ENCODE measurements around the gene CTNNA2.

DNA sequence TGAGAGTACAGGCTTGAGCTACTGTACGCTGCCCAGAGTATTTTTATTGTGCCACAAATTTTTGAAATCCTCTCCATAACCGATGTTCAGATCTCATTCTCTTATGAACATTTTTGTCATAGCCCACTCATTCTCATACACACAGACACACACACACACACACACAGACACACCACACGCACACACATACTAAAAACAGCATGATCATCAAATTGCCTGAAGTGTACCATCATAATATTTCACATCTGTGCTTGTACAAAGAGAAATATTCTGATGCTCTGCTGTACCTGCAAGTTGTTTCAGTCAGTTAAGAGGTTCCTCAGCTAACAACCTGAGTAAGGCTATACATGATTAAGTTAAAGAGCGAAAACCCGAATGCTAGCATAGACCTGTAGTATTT lies 696.6 kb downstream of the CTNNA2 start:
- TF ChIP-seq CTCF (conservative IDR thresholded peaks at IDR 0.05) (no peak), EZH2 (IDR thresholded peaks at IDR 0.05; ENCODE audit: low read depth) (no peak)

Data from PC-9 (cell line).